Transverse colon (tissue), 4 donors: ENCODE data around the gene TTC38. TPM values are rescaled to one million over a fixed set of nuclear protein-coding genes. Genes with fewer than 3 reads are reported as not detected.
"Not testable (repeated sequence)": the region's sequence is repeated elsewhere in the genome, so short reads cannot be mapped to it uniquely, and the experiment has no call there.

Experiments
- DNase-seq: peaks from one replicate; pipeline ENCODE4 v3.0.0-alpha.2; 2019
- H3K27ac ChIP-seq, 4 donors: fragments of 200-600 bp; sonication (generic); 2 replicates each; pipeline ENCODE4 v1.5.1; 2016 to 2018; ENCODE audit warnings: inconsistent platforms in 4 of 4
- H3K27me3 ChIP-seq: fragments of 200-600 bp; sonication (generic); 2 replicates; pipeline ENCODE4 v1.5.1; 2017; ENCODE audit warnings: inconsistent platforms
- H3K36me3 ChIP-seq, 4 donors: fragments of 200-600 bp; sonication (generic); 2 replicates each; pipeline ENCODE4 v1.5.1; 2017 to 2019; ENCODE audit warnings: inconsistent platforms in 4 of 4
- H3K4me1 ChIP-seq, 4 donors: fragments of 200-600 bp; sonication (generic); 2 replicates each; pipeline ENCODE4 v1.5.1; 2017 to 2020; ENCODE audit warnings: inconsistent platforms in 4 of 4
- H3K4me3 ChIP-seq, 4 donors: fragments of 200-600 bp; sonication (generic); 1 replicate in 1 of 4; 2 replicates in 3 of 4; pipeline versions ENCODE4 v1.5.1 to v1.6.1; 2017 to 2019; ENCODE audit warnings: inconsistent platforms in 4 of 4
- H3K9me3 ChIP-seq, 2 donors: fragments of 200-600 bp; sonication (generic); 2 replicates each; pipeline ENCODE4 v1.5.1; 2017 to 2019; ENCODE audit warnings: inconsistent platforms in 2 of 2
- CTCF ChIP-seq, 5 experiments: fragments of 200-600 bp in 3 of 5; fragments of 450-650 bp in 2 of 5; sonication (generic) in 3 of 5; IDR thresholded peaks; 1 replicate in 2 of 5; 2 replicates in 3 of 5; pipeline ENCODE4 v1.5.1; 2016 to 2017; ENCODE audit warnings: antibody characterized with exemption in 5 of 5, inconsistent platforms in 3 of 5, mild to moderate bottlenecking in 2 of 5, moderate library complexity in 1 of 5
- EP300 ChIP-seq: sonication (generic); formaldehyde crosslinking; IDR thresholded peaks from one replicate; pipeline ENCODE4 v1.6.1; 2017; ENCODE audit warnings: antibody characterized with exemption, low read depth
- POLR2A ChIP-seq: fragments of 450-650 bp; IDR thresholded peaks from one replicate; pipeline ENCODE4 v1.6.1; 2016; ENCODE audit warnings: antibody characterized with exemption, mild to moderate bottlenecking, moderate library complexity
- POLR2AphosphoS5 ChIP-seq, 3 donors: sonication (generic); formaldehyde crosslinking; IDR thresholded peaks; one replicate each; pipeline ENCODE4 v1.6.1; 2016; ENCODE audit warnings: antibody characterized with exemption in 3 of 3
- WGBS, 2 donors: methylation state at CpG; one replicate each; pipeline ENCODE4 v1.1.5; 2018; ENCODE audit warnings: low coverage in 1 of 2; 5-methylcytosine and 5-hydroxymethylcytosine counted together
- in situ Hi-C, 4 donors: fragments of 200-750 bp; cut with MboI; loops; one replicate each; pipeline versions ENCODE4 v1.15.0 to v1.15.1; 2017; ENCODE audit warnings: low sequenced_read_pairs in 3 of 4, low pct_ligation_motif_present in 1 of 4, low pct_unique_long_range_greater_than_20kb in 1 of 4
- intact Hi-C: fragments of 100-400 bp; cut with DNase I; formaldehyde crosslinking; loops from one replicate; pipeline ENCODE4 v1.15.1; 2023; ENCODE audit warnings: low total_unique reads
- total RNA-seq, 4 donors: library from RNA; depleted of rRNA; stranded (reverse); fragments of >200 nt; gene quantifications; one replicate each; pipeline ENCODE4 v1.1.0, GENCODE V29; 2016

The TTC38 gene
- total RNA-seq, 4 donors from 2014 or later = 167 to 316 (median 292) TPM

- intact Hi-C loops, in situ Hi-C loops, H3K9me3 ChIP-seq, H3K36me3 ChIP-seq, H3K27me3 ChIP-seq, H3K4me3 ChIP-seq: not testable (repeated sequence)
- DNase-seq = peak; percentile 74
- H3K27ac ChIP-seq = peak overlapping the region; percentile 53 to 70 (median 63)
- peaks cover 9 to 45% (median 31%) of the 10 kb centered on the region in 4 donors for H3K4me1 ChIP-seq
- WGBS, 2 donors = 60 to 74% methylated on average over 1 to 6 of the region's 6 CpGs
- TF ChIP-seq POLR2AphosphoS5 (IDR thresholded peaks at IDR 0.05) (peak in 2 of 3 donors; percentile 35 to 55), POLR2A (peak; percentile 29)
Measured at GRCh38 chr22:46264520-46264919, 3.3 kb upstream of the TTC38 start.

GRCh38 chr22:46265627-46266026, 2.2 kb upstream of the TTC38 start:
- DNase-seq, H3K27me3 ChIP-seq, H3K36me3 ChIP-seq, in situ Hi-C loops, H3K27ac ChIP-seq, H3K9me3 ChIP-seq, H3K4me3 ChIP-seq, intact Hi-C loops: not testable (repeated sequence)
- 75 to 90% methylated on average over 2 to 4 of the region's 4 CpGs for WGBS, 2 donors
- peaks cover 9 to 52% (median 34%) of the 10 kb centered on the region in 4 donors for H3K4me1 ChIP-seq

GRCh38 chr22:46269564-46269963, 1.8 kb downstream of the TTC38 start:
- Histone ChIP-seq H3K9me3 (no peaks in the 10 kb centered on the region), H3K27ac (peak overlapping the region; percentile 88 to 93 (median 90)), H3K36me3 (peaks cover 0 to 31% (median 9%) of the 10 kb centered on the region in 4 donors), H3K27me3 (no peaks in the 10 kb centered on the region), H3K4me3 (peak overlapping the region in 1 of 4 donors; percentile 74), H3K4me1 (peaks cover 6 to 39% (median 22%) of the 10 kb centered on the region in 4 donors)
- in situ Hi-C loops (no loop called here), intact Hi-C loops (no loop called here)
- WGBS, 2 donors = 66 to 79% methylated on average over 8 to 11 of the region's 11 CpGs
- no peak for TF ChIP-seq CTCF (IDR thresholded peaks at IDR 0.05)
- no peak for TF ChIP-seq POLR2AphosphoS5 (IDR thresholded peaks at IDR 0.05)
- no peak for TF ChIP-seq POLR2A
- DNase-seq = no peak

GRCh38 chr22:46272196-46272595, 4.4 kb downstream of the TTC38 start:
- no peak for TF ChIP-seq EP300
- TF ChIP-seq POLR2A = no peak
- Histone ChIP-seq H3K27me3 (no peaks in the 10 kb centered on the region), H3K4me1 (peaks cover 2 to 24% (median 14%) of the 10 kb centered on the region in 4 donors), H3K9me3 (no peaks in the 10 kb centered on the region), H3K4me3 (no peak overlapping the region), H3K36me3 (peaks cover 0 to 49% (median 17%) of the 10 kb centered on the region in 4 donors), H3K27ac (no peak overlapping the region)
- no peak for DNase-seq
- 94 to 100% methylated on average over 3 to 8 of the region's 8 CpGs for WGBS, 2 donors
- in situ Hi-C loops = no loop called here
- intact Hi-C loops = no loop called here

- Histone ChIP-seq H3K27me3 (no peaks in the 10 kb centered on the region), H3K4me3 (no peak overlapping the region), H3K27ac (no peak overlapping the region), H3K4me1 (peaks cover 0 to 21% (median 12%) of the 10 kb centered on the region in 4 donors), H3K36me3 (peaks cover 0 to 54% (median 17%) of the 10 kb centered on the region in 4 donors), H3K9me3 (no peaks in the 10 kb centered on the region)
- TF ChIP-seq POLR2A = no peak
- no peak for TF ChIP-seq POLR2AphosphoS5 (IDR thresholded peaks at IDR 0.05)
- TF ChIP-seq EP300 = no peak
- no peak for TF ChIP-seq CTCF (IDR thresholded peaks at IDR 0.05)
- 95% methylated on average over 12 of the region's 12 CpGs; no CpG with 5 or more reads in 1 of the 2 donors for WGBS, 2 donors
- in situ Hi-C loops = no loop called here
- no peak for DNase-seq
- intact Hi-C loops = no loop called here
Measured at GRCh38 chr22:46272762-46273431, 5.1 kb downstream of the TTC38 start.
